Midbrain (tissue), 1 donor: Measurements from ENCODE around the gene STX7.

Experiments used
- DNase-seq: peaks from one replicate; lab custom pipeline; 2025; lab: John Stamatoyannopoulos, UW

Gene STX7

GRCh38 chr6:132478266-132478665 is 34.6 kb downstream of the STX7 start:
- DNase-seq, result no peak

GRCh38 chr6:132476688-132477087 is 36.2 kb downstream of the STX7 start:
- DNase-seq, result no peak

GRCh38 chr6:132475925-132476324 is 37.0 kb downstream of the STX7 start:
- no peak for DNase-seq

- no peak for DNase-seq
These were observed 41.1 kb downstream of the STX7 start for GRCh38 chr6:132471787-132472186.

GRCh38 chr6:132466952-132467351 is 46.0 kb downstream of the STX7 start:
- DNase-seq, result no peak

- DNase-seq, result no peak
These were observed 47.1 kb downstream of the STX7 start for GRCh38 chr6:132465530-132466485.

GRCh38 chr6:132464538-132465256 is 48.2 kb downstream of the STX7 start:
- DNase-seq, result no peak

- DNase-seq, result no peak
These were observed 51.0 kb downstream of the STX7 start for GRCh38 chr6:132461958-132462357.

GRCh38 chr6:132459605-132459952 is 53.3 kb downstream of the STX7 start:
- DNase-seq, result no peak

GRCh38 chr6:132458887-132459604 is 53.9 kb downstream of the STX7 start:
- DNase-seq, result no peak

- no peak for DNase-seq
These were observed 56.2 kb downstream of the STX7 start for GRCh38 chr6:132456700-132457143.

- no peak for DNase-seq
These were observed 66.1 kb downstream of the STX7 start for GRCh38 chr6:132446855-132447241.

- no peak for DNase-seq
These were observed 66.6 kb downstream of the STX7 start for GRCh38 chr6:132446141-132446854.

- DNase-seq, result no peak
These were observed 67.5 kb downstream of the STX7 start for GRCh38 chr6:132445201-132445951.

GRCh38 chr6:132443206-132443605 is 69.7 kb downstream of the STX7 start:
- DNase-seq, result no peak

- DNase-seq, result no peak
These were observed 82.8 kb downstream of the STX7 start for GRCh38 chr6:132430110-132430509.

- DNase-seq, result no peak
These were observed 87.7 kb downstream of the STX7 start for GRCh38 chr6:132425176-132425575.

- DNase-seq, result no peak
These were observed 89.1 kb downstream of the STX7 start for GRCh38 chr6:132423839-132424238.

- DNase-seq, result no peak
These were observed 94.5 kb downstream of the STX7 start for GRCh38 chr6:132418235-132418965.

- DNase-seq, result no peak
These were observed 98.2 kb downstream of the STX7 start for GRCh38 chr6:132414761-132415160.
